OCI-LY3 (cell line): ENCODE measurements around the gene BMP7.

ENCODE experiments used
- EZH2phosphoT487 ChIP-seq: fragments of 200-600 bp; shearing (Covaris generic); IDR thresholded peaks from 2 replicates; pipeline ENCODE4 v1.6.1; 2018; ENCODE audit warnings: antibody characterized with exemption, mixed run types, low read depth
- TF ChIP-seq, protein P1 (sequence below): fragments of 200-600, 300-600 bp; sonication (generic); IDR thresholded peaks from 2 replicates; pipeline ENCODE4 v1.5.1; 2014; ENCODE audit warnings: antibody characterized with exemption, low read length, low read depth

DNA sequence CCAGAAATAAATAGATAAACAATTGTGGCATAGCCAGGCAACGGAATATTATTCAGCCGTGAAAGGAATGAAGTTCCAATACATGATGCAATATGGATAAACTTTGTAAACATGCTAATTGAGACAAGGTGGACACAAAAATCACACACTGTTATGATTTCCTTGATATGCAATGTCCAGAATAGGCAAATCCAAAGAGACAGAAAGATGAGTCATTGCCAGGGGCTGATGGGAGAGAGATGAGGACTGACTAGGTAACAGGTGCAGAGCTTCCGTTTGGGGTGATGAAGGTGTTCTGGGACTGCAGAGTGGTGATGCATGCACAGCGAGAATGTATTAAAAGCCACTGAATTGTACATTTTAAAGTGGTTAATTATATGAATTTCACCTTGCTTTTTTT, 32.0 kb upstream of the BMP7 start:
- TF ChIP-seq, protein P1, sequence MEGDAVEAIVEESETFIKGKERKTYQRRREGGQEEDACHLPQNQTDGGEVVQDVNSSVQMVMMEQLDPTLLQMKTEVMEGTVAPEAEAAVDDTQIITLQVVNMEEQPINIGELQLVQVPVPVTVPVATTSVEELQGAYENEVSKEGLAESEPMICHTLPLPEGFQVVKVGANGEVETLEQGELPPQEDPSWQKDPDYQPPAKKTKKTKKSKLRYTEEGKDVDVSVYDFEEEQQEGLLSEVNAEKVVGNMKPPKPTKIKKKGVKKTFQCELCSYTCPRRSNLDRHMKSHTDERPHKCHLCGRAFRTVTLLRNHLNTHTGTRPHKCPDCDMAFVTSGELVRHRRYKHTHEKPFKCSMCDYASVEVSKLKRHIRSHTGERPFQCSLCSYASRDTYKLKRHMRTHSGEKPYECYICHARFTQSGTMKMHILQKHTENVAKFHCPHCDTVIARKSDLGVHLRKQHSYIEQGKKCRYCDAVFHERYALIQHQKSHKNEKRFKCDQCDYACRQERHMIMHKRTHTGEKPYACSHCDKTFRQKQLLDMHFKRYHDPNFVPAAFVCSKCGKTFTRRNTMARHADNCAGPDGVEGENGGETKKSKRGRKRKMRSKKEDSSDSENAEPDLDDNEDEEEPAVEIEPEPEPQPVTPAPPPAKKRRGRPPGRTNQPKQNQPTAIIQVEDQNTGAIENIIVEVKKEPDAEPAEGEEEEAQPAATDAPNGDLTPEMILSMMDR = no peak
- no peak for TF ChIP-seq EZH2phosphoT487
